HG03108 (cell line): Measurements from ENCODE around the gene ATP11A.

Source experiments
- ATAC-seq: cut with Tn5 transposase; IDR thresholded peaks from one replicate; pipeline ENCODE4 v1.9.1; 2021; ENCODE audit warnings: moderate library complexity; ENCODE audit not compliant: unreplicated experiment

Gene ATP11A

GRCh38 chr13:112899281-112900225 lies 209.7 kb downstream of the ATP11A start:
- ATAC-seq, result no peak

GRCh38 chr13:112900226-112900600 lies 210.4 kb downstream of the ATP11A start:
- no peak for ATAC-seq

- no peak for ATAC-seq
Measured at GRCh38 chr13:112900691-112901091, 210.9 kb downstream of the ATP11A start.

- no peak for ATAC-seq
Measured at GRCh38 chr13:112902101-112902651, 212.3 kb downstream of the ATP11A start.

- ATAC-seq, result no peak
Measured at GRCh38 chr13:112902669-112903068, 212.8 kb downstream of the ATP11A start.

GRCh38 chr13:112903071-112903577 lies 213.3 kb downstream of the ATP11A start:
- no peak for ATAC-seq

- ATAC-seq, result no peak
Measured at GRCh38 chr13:112903606-112904195, 213.9 kb downstream of the ATP11A start.

GRCh38 chr13:112904436-112904960 lies 214.7 kb downstream of the ATP11A start:
- ATAC-seq, result no peak

- ATAC-seq, result no peak
Measured at GRCh38 chr13:112905086-112905485, 215.2 kb downstream of the ATP11A start.

- no peak for ATAC-seq
Measured at GRCh38 chr13:112905619-112905989, 215.8 kb downstream of the ATP11A start.

- no peak for ATAC-seq
Measured at GRCh38 chr13:112905990-112906641, 216.3 kb downstream of the ATP11A start.

- no peak for ATAC-seq
Measured at GRCh38 chr13:112907286-112907685, 217.4 kb downstream of the ATP11A start.

GRCh38 chr13:112907871-112908331 lies 218.1 kb downstream of the ATP11A start:
- no peak for ATAC-seq

GRCh38 chr13:112908342-112908741 lies 218.5 kb downstream of the ATP11A start:
- ATAC-seq, result no peak

- no peak for ATAC-seq
Measured at GRCh38 chr13:112910016-112910415, 220.2 kb downstream of the ATP11A start.

GRCh38 chr13:112910616-112911280 lies 220.9 kb downstream of the ATP11A start:
- ATAC-seq, result no peak

- no peak for ATAC-seq
Measured at GRCh38 chr13:112911285-112911701, 221.5 kb downstream of the ATP11A start.

- no peak for ATAC-seq
Measured at GRCh38 chr13:112911883-112912282, 222.0 kb downstream of the ATP11A start.

- no peak for ATAC-seq
Measured at GRCh38 chr13:112912726-112913440, 223.0 kb downstream of the ATP11A start.

GRCh38 chr13:112916296-112916695 lies 226.5 kb downstream of the ATP11A start:
- ATAC-seq, result no peak
